GM13977 (cell line): Measurements from ENCODE around the gene LRRC7.

ENCODE experiments used
- DNase-seq: peaks from one replicate; pipeline ENCODE4 v3.0.0; 2012; ENCODE audit warnings: low spot score
- CTCF ChIP-seq: IDR thresholded peaks from 2 replicates; pipeline ENCODE4 v1.5.1; 2012; ENCODE audit warnings: mild to moderate bottlenecking, control low read depth; ENCODE audit not compliant: insufficient read depth; ENCODE audit errors: extremely low read depth, missing control alignments
- in situ Hi-C: fragments of 300-500 bp; cut with MboI; formaldehyde crosslinking; loops from one replicate; pipeline ENCODE4 v1.12.0; 2022; ENCODE audit warnings: low sequenced_read_pairs, low pct_unique_long_range_greater_than_20kb, mixed read lengths, inconsistent platforms; ENCODE audit not compliant: unreplicated experiment

LRRC7 gene

GRCh38 chr1:69649383-69649990 is 81.8 kb downstream of the LRRC7 start:
- TF ChIP-seq CTCF: no peak
- in situ Hi-C loops: no loop called here
- DNase-seq: no peak

GRCh38 chr1:69650779-69651178 is 83.1 kb downstream of the LRRC7 start:
- no peak for TF ChIP-seq CTCF
- DNase-seq: no peak
- in situ Hi-C loops: no loop called here

- no peak for TF ChIP-seq CTCF
- DNase-seq: no peak
- in situ Hi-C loops: no loop called here
Measured at GRCh38 chr1:69651656-69652055, 83.9 kb downstream of the LRRC7 start.

- in situ Hi-C loops: no loop called here
- TF ChIP-seq CTCF: no peak
- no peak for DNase-seq
Measured at GRCh38 chr1:69657971-69658370, 90.2 kb downstream of the LRRC7 start.

GRCh38 chr1:69661686-69662085 is 94.0 kb downstream of the LRRC7 start:
- in situ Hi-C loops: no loop called here
- no peak for DNase-seq
- no peak for TF ChIP-seq CTCF

- no peak for TF ChIP-seq CTCF
- in situ Hi-C loops: no loop called here
- DNase-seq: no peak
Measured at GRCh38 chr1:69662321-69662720, 94.6 kb downstream of the LRRC7 start.
